Heart left ventricle (tissue), 16 donors: ENCODE results near the gene GFY. TPM values are rescaled to one million over a fixed set of nuclear protein-coding genes. Genes with fewer than 3 reads are reported as not detected.
"Not testable (repeated sequence)": the region's sequence is repeated elsewhere in the genome, so short reads cannot be mapped to it uniquely, and the experiment has no call there.

Experiments used
- ATAC-seq, 4 donors: fragments of 200-7000 bp; cut with Tn5 transposase; one replicate each; pipeline ENCODE4 v1.9.1; 2020 to 2022; ENCODE audit warnings: moderate library complexity in 4 of 4, mild to moderate bottlenecking in 3 of 4, moderate number of reproducible peaks in 1 of 4
- DNase-seq, 5 donors: peaks; one replicate each; pipeline ENCODE4 v3.0.0-alpha.2; 2020
- H3K27ac ChIP-seq, 12 donors: fragments of 200-600 bp; sonication (generic) in 4 of 12; one replicate each; pipeline versions ENCODE4 v1.5.0 to v1.8.0; 2016 to 2022; ENCODE audit warnings: mild to moderate bottlenecking in 2 of 12
- H3K27me3 ChIP-seq, 9 donors: fragments of 200-600 bp; sonication (generic) in 2 of 9; one replicate each; pipeline versions ENCODE4 v1.5.1 to v1.8.0; 2016 to 2022; ENCODE audit warnings: mild to moderate bottlenecking in 3 of 9
- H3K36me3 ChIP-seq, 9 donors: fragments of 200-600 bp; sonication (generic) in 2 of 9; one replicate each; pipeline versions ENCODE4 v1.5.0 to v1.8.0; 2018 to 2022; ENCODE audit warnings: mild to moderate bottlenecking in 2 of 9
- H3K4me1 ChIP-seq, 12 donors: fragments of 200-600 bp; sonication (generic) in 4 of 12; one replicate each; pipeline versions ENCODE4 v1.5.0 to v1.8.0; 2016 to 2022; ENCODE audit warnings: mild to moderate bottlenecking in 3 of 12
- H3K4me3 ChIP-seq, 12 donors: fragments of 200-600 bp; sonication (generic) in 4 of 12; one replicate each; pipeline versions ENCODE4 v1.5.0 to v1.8.0; 2017 to 2022; ENCODE audit warnings: mild to moderate bottlenecking in 9 of 12, moderate library complexity in 4 of 12
- H3K9me3 ChIP-seq, 12 donors: fragments of 200-600 bp; sonication (generic) in 4 of 12; one replicate each; pipeline versions ENCODE4 v1.5.0 to v1.8.0; 2016 to 2022; ENCODE audit warnings: mild to moderate bottlenecking in 1 of 12
- CTCF ChIP-seq, 12 donors: fragments of 200-600 bp; sonication (generic) in 4 of 12; IDR thresholded peaks; one replicate each; pipeline versions ENCODE4 v1.5.0 to v1.8.0; 2018 to 2022; ENCODE audit warnings: antibody characterized with exemption in 12 of 12, mild to moderate bottlenecking in 5 of 12
- POLR2A ChIP-seq, 2 donors: fragments of 450-650 bp; IDR thresholded peaks; one replicate each; pipeline ENCODE4 v1.6.1; 2017; ENCODE audit warnings: antibody characterized with exemption in 2 of 2, mild to moderate bottlenecking in 2 of 2, moderate library complexity in 2 of 2
- WGBS, 4 donors: extraction: QIAGEN DNeasy Blood & Tissue Kit in 2 of 4; methylation state at CpG; one replicate each; pipeline versions ENCODE4 v1.1.5 to v1.1.7; 2013 to 2018; 5-methylcytosine and 5-hydroxymethylcytosine counted together
- intact Hi-C, 10 donors: fragments of 100-400 bp; cut with DNase I; formaldehyde crosslinking; loops; one replicate each; pipeline versions ENCODE4 v1.11.1 to v1.14.2; 2022
- polyA plus RNA-seq, 2 donors: library from polyadenylated mRNA; stranded (reverse); fragments of 200-250 nt; gene quantifications; one replicate each; pipeline ENCODE4 v1.2.3, GENCODE V29; 2013
- total RNA-seq, 9 donors: library from RNA; depleted of rRNA in 2 of 9; stranded (reverse); fragments of >200 nt in 2 of 9; fragmentation: NEBNext Ultra II Directional in 3 of 9; extraction: Animal tissue kit (Norgen Biotek cat#: 25700) in 3 of 9; gene quantifications; one replicate each; pipeline versions ENCODE4 v1.1.0 to v1.2.4, GENCODE V29; 2016 to 2023
- donor health status: ischemic (EF 13 %, LVEDD 7.1; RV severe dilation, severe dysfunction).
- donor health status: healthy with polysubstance abuse.
- donor health status: DM: no; HTN: yes; CAD: no.
- donor health status: DM: no; HTN: no; CAD: no.
- donor health status: ischemic (EF 25% LVEDD 6.9; RV normal size, moderate dysfunction).
- donor health status: ischemic (EF 25% LVEDD 5.7; RV mildly dilated, moderate dysfunction).
- donor health status: healthy.
- donor health status: DM: yes; HTN: yes; CAD: no.
- donor health status: ischemic (EF 35%, LVEDD 5.7; RV mildly dilated, moderate dysfunction).
- donor health status: nonischemic (EF 11% LVEDD 7.7; RV severe dilation, severe dysfunction).
- donor health status: DM: yes; HTN: yes; CAD: no.
- donor health status: PGD.
- donor health status: ischemic (EF 29% LVEDD 5.4; RV normal size, mild dysfunction).
- donor health status: nonischemic (EF 23%, LVEDD 6.1; RV moderate dilation, normal function).

Gene GFY
- total and polyA plus RNA-seq, 11 donors: 0.12 TPM; not detected in 10

DNA sequence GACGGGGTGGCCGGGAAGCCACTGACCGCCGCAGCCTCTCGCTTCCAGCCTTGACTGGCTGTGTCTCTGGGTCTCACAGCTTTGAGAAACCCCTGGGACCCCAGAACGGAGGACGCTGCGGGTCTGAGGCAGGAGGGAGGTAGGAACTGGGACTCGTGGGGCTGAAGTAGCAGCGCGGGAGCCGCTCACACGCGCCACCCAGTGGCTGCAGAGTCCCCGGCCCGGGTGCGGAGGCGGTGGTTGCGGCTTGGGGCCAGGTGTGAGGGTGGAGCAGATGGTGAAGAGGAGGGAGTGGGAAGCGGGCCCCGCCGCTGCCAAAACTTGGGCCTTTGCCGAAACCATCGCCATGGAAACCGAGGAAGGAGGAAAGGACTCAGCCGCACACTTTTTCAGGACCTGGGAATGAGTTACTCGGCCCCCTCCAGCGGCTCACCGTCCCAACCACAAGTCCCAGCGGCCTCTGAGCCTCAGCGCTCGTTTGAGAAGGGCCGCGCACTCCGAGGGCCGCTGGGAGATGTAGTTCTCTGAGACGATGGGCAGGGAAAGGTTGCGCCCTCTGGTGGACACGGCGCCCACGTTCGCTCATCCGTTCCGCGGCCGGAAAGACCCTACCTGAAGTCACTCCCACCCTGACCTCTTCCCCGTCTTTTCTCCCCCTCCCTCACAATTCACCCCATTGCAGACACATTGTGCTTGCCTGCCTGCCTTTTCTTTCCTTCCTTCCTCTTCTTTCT lies 18.3 kb downstream of the GFY start:
- intact Hi-C loops: loop anchor here (1.0 to 10.0 kb wide), 12 partner anchors 8 to 234 kb away; partner anchors contain the start of genes DKKL1 (in 1 of the 10), PIH1D1 (in 1 of the 10) and PRMT1 (in 1 of the 10)
- Histone ChIP-seq H3K27ac (peak overlapping the region; percentile 54 to 95 (median 88)), H3K4me1 (peaks cover 0 to 20% (median 2%) of the 10 kb centered on the region in 12 donors), H3K4me3 (peak overlapping the region; percentile 55 to 79 (median 69)), H3K36me3 (peaks cover 0 to 17% (median 5%) of the 10 kb centered on the region in 9 donors), H3K27me3 (peaks cover 0 to 38% (median 26%) of the 10 kb centered on the region in 9 donors), H3K9me3 (no peaks in the 10 kb centered on the region)
- WGBS, 4 donors: 0% methylated on average over 21 to 47 of the region's 47 CpGs
- ATAC-seq (peak; percentile 89 to 94 (median 90)), DNase-seq (peak; percentile 95 to 98 (median 95))
- TF ChIP-seq POLR2A (IDR thresholded peaks at IDR 0.05) (no peak), CTCF (IDR thresholded peaks at IDR 0.05) (peak; percentile 72 to 93 (median 80))

GRCh38 chr19:49444100-49444700 lies 19.0 kb downstream of the GFY start:
- Histone ChIP-seq H3K4me1 (peaks cover 0 to 20% (median 2%) of the 10 kb centered on the region in 12 donors), H3K27me3 (peaks cover 0 to 33% (median 20%) of the 10 kb centered on the region in 9 donors), H3K36me3 (peaks cover 0 to 23% (median 7%) of the 10 kb centered on the region in 9 donors)
- DNase-seq, H3K4me3 ChIP-seq, ATAC-seq, H3K27ac ChIP-seq, H3K9me3 ChIP-seq: not testable (repeated sequence)
- intact Hi-C loops: loop anchor here in 7 of 10 donors (5.0 to 10.0 kb wide), 5 partner anchors 52 to 222 kb away; no protein-coding TSS in a partner anchor
- WGBS, 4 donors: 57 to 65% (median 58%) methylated on average over 5 of the region's 5 CpGs

DNA sequence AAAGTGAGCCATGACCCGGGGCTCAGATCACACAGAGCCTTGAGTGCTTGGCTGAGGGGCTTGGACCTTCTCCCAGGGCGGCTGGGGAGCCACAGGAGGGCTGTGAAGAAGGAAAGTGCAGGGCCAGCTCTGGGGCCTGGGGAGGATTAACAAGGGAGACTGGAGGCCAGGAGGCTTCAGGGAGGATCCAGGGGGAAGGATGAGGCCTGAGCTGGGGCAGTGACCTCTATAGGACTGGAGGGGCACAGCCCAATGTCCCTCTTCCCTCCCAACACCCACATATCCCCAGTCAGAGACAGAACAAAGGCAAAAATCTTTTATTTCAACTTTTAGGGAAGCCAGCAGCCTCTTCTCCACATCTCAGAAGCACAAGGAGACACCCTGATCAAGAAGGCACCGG lies 20.8 kb downstream of the GFY start:
- H3K36me3 ChIP-seq: peaks cover 0 to 25% (median 7%) of the 10 kb centered on the region in 9 donors
- H3K4me1 ChIP-seq: peaks cover 0 to 19% (median 6%) of the 10 kb centered on the region in 12 donors
- no peak for DNase-seq
- no peaks in the 10 kb centered on the region for H3K9me3 ChIP-seq
- H3K27ac ChIP-seq: no peak overlapping the region
- WGBS, 4 donors: 83 to 86% (median 86%) methylated on average over 3 of the region's 3 CpGs
- no peak for ATAC-seq
- TF ChIP-seq POLR2A (IDR thresholded peaks at IDR 0.05): no peak
- TF ChIP-seq CTCF (IDR thresholded peaks at IDR 0.05): no peak
- intact Hi-C loops: loop anchor here in 3 of 10 donors (10.0 kb wide), 2 partner anchors 181 to 221 kb away; no protein-coding TSS in a partner anchor
- H3K27me3 ChIP-seq: peaks cover 0 to 15% (median 4%) of the 10 kb centered on the region in 9 donors
- H3K4me3 ChIP-seq: no peak overlapping the region

- H3K4me3 ChIP-seq: no peak overlapping the region
- no peaks in the 10 kb centered on the region for H3K9me3 ChIP-seq
- no peak overlapping the region for H3K27ac ChIP-seq
- TF ChIP-seq POLR2A (IDR thresholded peaks at IDR 0.05) (no peak), CTCF (IDR thresholded peaks at IDR 0.05) (no peak)
- H3K4me1 ChIP-seq: peaks cover 0 to 17% (median 4%) of the 10 kb centered on the region in 12 donors
- intact Hi-C loops: loop anchor here in 3 of 10 donors (10.0 kb wide), 2 partner anchors 183 to 223 kb away; no protein-coding TSS in a partner anchor
- DNase-seq: peak in 1 of 5 donors; percentile 53
- ATAC-seq: no peak
- no peaks in the 10 kb centered on the region for H3K27me3 ChIP-seq
- H3K36me3 ChIP-seq: peaks cover 0 to 25% (median 7%) of the 10 kb centered on the region in 9 donors
- WGBS, 4 donors: 74 to 83% (median 80%) methylated on average over 24 to 32 of the region's 32 CpGs
These were observed 22.6 kb downstream of the GFY start for GRCh38 chr19:49447485-49448431.
